A673 (cell line): ENCODE results near the gene ROR2. TPM values are rescaled to one million over a fixed set of nuclear protein-coding genes. Genes with fewer than 3 reads are reported as not detected.

Source experiments
- BruUV-seq: library from RNA; stranded (reverse); fragments of 400-500 nt; replicated peaks from 2 replicates; lab custom pipeline; 2021; lab: Mats Ljungman, UMichigan
- CTCF ChIA-PET: fragments of 300-600 bp; sonication (Branson Sonifier 250); formaldehyde crosslinking; loops from one replicate; lab custom pipeline; 2022; ENCODE audit warnings: antibody characterized with exemption; lab: Charles Lee
- POLR2A ChIA-PET: fragments of 300-600 bp; sonication (Branson Sonifier 250); formaldehyde crosslinking; loops from one replicate; lab custom pipeline; 2022; ENCODE audit warnings: antibody characterized with exemption; ENCODE audit not compliant: low non-redundant PET; lab: Charles Lee
- DNase-seq: peaks from one replicate; pipeline ENCODE4 v3.0.0-alpha.2; 2015; ENCODE audit warnings: low spot score
- H3K27ac ChIP-seq: fragments of 200-600 bp; sonication (generic); 2 replicates; pipeline ENCODE4 v1.5.1; 2016; ENCODE audit warnings: mixed run types, low read depth, mild to moderate bottlenecking, mixed read lengths, antibody characterized with exemption, low read length; ENCODE audit not compliant: poor library complexity, severe bottlenecking
- H3K27me3 ChIP-seq: fragments of 200-600 bp; sonication (generic); replicated peaks from 2 replicates; pipeline ENCODE4 v1.6.1; 2017; ENCODE audit warnings: mixed run types, low read depth, mild to moderate bottlenecking, mixed read lengths, antibody characterized with exemption, low read length; ENCODE audit not compliant: insufficient read depth, poor library complexity
- H3K36me3 ChIP-seq: fragments of 200-600 bp; sonication (generic); 2 replicates; pipeline ENCODE4 v1.6.1; 2016; ENCODE audit warnings: mixed run types, mild to moderate bottlenecking, mixed read lengths, antibody characterized with exemption, low read length; ENCODE audit not compliant: insufficient read depth, poor library complexity, severe bottlenecking
- H3K4me1 ChIP-seq: fragments of 200-600 bp; sonication (generic); 2 replicates; pipeline ENCODE4 v1.6.1; 2017; ENCODE audit warnings: mixed run types, mild to moderate bottlenecking, mixed read lengths, antibody characterized with exemption, low read length; ENCODE audit not compliant: insufficient read depth, poor library complexity, severe bottlenecking
- H3K4me3 ChIP-seq: fragments of 200-600 bp; sonication (generic); 2 replicates; pipeline ENCODE4 v1.5.1; 2016; ENCODE audit warnings: low read depth, mixed run types, mild to moderate bottlenecking, mixed read lengths, low read length; ENCODE audit not compliant: poor library complexity, severe bottlenecking
- H3K9me3 ChIP-seq: fragments of 200-600 bp; sonication (generic); 2 replicates; pipeline ENCODE4 v1.6.1; 2016; ENCODE audit warnings: mixed run types, low read depth, mild to moderate bottlenecking, mixed read lengths, antibody characterized with exemption, low read length; ENCODE audit not compliant: poor library complexity, severe bottlenecking
- CTCF ChIP-seq: fragments of 300-800, 200-600 bp; sonication (generic); conservative IDR thresholded peaks from 2 replicates; pipeline ENCODE4 v1.5.1; 2017; ENCODE audit warnings: low read depth, mild to moderate bottlenecking, antibody characterized with exemption, low read length, moderate library complexity, mixed read lengths
- EZH2 ChIP-seq: fragments of 200-600 bp; sonication (generic); IDR thresholded peaks from 2 replicates; pipeline ENCODE4 v1.6.1; 2017; ENCODE audit warnings: borderline replicate concordance, low read depth, mild to moderate bottlenecking, mixed read lengths, antibody characterized with exemption, low read length; ENCODE audit not compliant: poor library complexity, severe bottlenecking
- intact Hi-C: fragments of 100-400 bp; cut with micrococcal nuclease; formaldehyde crosslinking; loops from one replicate; pipeline ENCODE4 v1.10.0; 2022; ENCODE audit not compliant: unreplicated experiment
- total RNA-seq: library from RNA; stranded (reverse); gene quantifications from 2 replicates; pipeline ENCODE4 v1.2.3, GENCODE V29; 2021

Gene ROR2
- total RNA-seq, 1 experiment from 2014 or later = 12.3 TPM

GRCh38 chr9:91914937-91915336 lies 35.1 kb downstream of the ROR2 start:
- CTCF ChIA-PET = no interaction called here
- Histone ChIP-seq H3K36me3 (no peaks in the 10 kb centered on the region), H3K27me3 (no peaks in the 10 kb centered on the region), H3K4me1 (no peaks in the 10 kb centered on the region), H3K4me3 (no peak overlapping the region), H3K27ac (no peak overlapping the region), H3K9me3 (no peaks in the 10 kb centered on the region)
- no peak for TF ChIP-seq EZH2
- no peak for TF ChIP-seq CTCF
- POLR2A ChIA-PET = no interaction called here
- DNase-seq = no peak
- intact Hi-C loops = no loop called here
- no TSS peak for BruUV-seq

GRCh38 chr9:91914404-91914803 lies 35.6 kb downstream of the ROR2 start:
- no TSS peak for BruUV-seq
- ChIA-PET POLR2A (no interaction called here), CTCF (no interaction called here)

GRCh38 chr9:91913986-91914385 lies 36.0 kb downstream of the ROR2 start:
- BruUV-seq = no TSS peak
- no peaks in the 10 kb centered on the region for H3K36me3 ChIP-seq
- DNase-seq = no peak
- peaks cover 2% of the 10 kb centered on the region for H3K4me1 ChIP-seq
- H3K27me3 ChIP-seq = no peaks in the 10 kb centered on the region
- H3K4me3 ChIP-seq = no peak overlapping the region
- no peak for TF ChIP-seq CTCF
- no peak for TF ChIP-seq EZH2
- H3K9me3 ChIP-seq = no peaks in the 10 kb centered on the region
- POLR2A ChIA-PET = no interaction called here
- CTCF ChIA-PET = no interaction called here
- intact Hi-C loops = no loop called here
- H3K27ac ChIP-seq = no peak overlapping the region

More at GRCh38 chr9:91914404-91914803, 35.6 kb downstream of the ROR2 start:
- Histone ChIP-seq H3K4me1 (no peaks in the 10 kb centered on the region), H3K9me3 (no peaks in the 10 kb centered on the region), H3K27ac (no peak overlapping the region), H3K4me3 (no peak overlapping the region), H3K36me3 (no peaks in the 10 kb centered on the region), H3K27me3 (no peaks in the 10 kb centered on the region)
- TF ChIP-seq CTCF (no peak), EZH2 (no peak)
- no peak for DNase-seq
- intact Hi-C loops = no loop called here
